Measurements from ENCODE around the gene CAV1. TPM values are rescaled to one million over a fixed set of nuclear protein-coding genes. Genes with fewer than 3 reads are reported as not detected.
"Not testable (repeated sequence)": the region's sequence is repeated elsewhere in the genome, so short reads cannot be mapped to it uniquely, and the experiment has no call there.

CAV1 gene
- total RNA-seq: 100 to 1,000 TPM; 226 to 291 TPM
- long read RNA-seq, donor 1, transcript CAV1-201 (3 exons, 2,704 nt): minor isoform, 28 of 137 reads
- long read RNA-seq, donor 1, transcript CAV1-203 (3 exons, 845 nt): minor isoform, 8 of 137 reads
- long read RNA-seq, donor 1, transcript CAV1-202 (2 exons, 2,628 nt): major isoform, 77 of 137 reads
- long read RNA-seq, donor 1, partial matches to known transcripts: 7 of 137 reads
- long read RNA-seq, donor 1, other reads (novel, unspliced or antisense): 13 of 137 reads
- long read RNA-seq, donor 2, transcript CAV1-203 (3 exons, 845 nt): minor isoform, 12 of 536 reads
- long read RNA-seq, donor 2, transcript CAV1-206 (3 exons, 1,653 nt): minor isoform, 51 of 536 reads
- long read RNA-seq, donor 2, transcript CAV1-202 (2 exons, 2,628 nt): major isoform, 287 of 536 reads
- long read RNA-seq, donor 2, transcript CAV1-201 (3 exons, 2,704 nt): minor isoform, 83 of 536 reads
- long read RNA-seq, donor 2, partial matches to known transcripts: 1 of 536 reads
- long read RNA-seq, donor 2, other reads (novel, unspliced or antisense): 101 of 536 reads

DNA sequence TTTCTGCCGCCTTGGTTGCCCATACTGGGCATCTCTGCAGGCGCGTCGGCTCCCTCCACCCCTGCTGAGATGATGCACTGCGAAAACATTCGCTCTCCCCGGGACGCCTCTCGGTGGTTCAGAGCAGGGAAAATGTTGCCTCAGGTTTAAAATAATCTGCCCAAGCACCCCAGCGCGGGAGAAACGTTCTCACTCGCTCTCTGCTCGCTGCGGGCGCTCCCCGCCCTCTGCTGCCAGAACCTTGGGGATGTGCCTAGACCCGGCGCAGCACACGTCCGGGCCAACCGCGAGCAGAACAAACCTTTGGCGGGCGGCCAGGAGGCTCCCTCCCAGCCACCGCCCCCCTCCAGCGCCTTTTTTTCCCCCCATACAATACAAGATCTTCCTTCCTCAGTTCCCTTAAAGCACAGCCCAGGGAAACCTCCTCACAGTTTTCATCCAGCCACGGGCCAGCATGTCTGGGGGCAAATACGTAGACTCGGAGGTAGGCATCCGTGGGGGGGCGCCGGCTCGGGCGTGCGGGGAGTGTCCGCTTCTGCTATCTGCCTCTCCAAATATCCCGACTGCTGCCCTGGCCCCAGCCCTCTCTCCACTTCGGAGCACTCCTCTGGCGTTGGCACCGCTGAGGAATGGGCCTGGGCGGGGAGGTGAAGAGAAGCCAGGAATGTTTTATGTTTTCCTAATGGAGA is at the start of gene CAV1:
Gene CAV1, plus strand, starts transcription at position 428 of the 689 bp plus-strand sequence. Its CDS starts 27 bp downstream, at position 455.
- DNase-seq (ENCODE audit: low spot score): peak; percentile 94
- intact Hi-C loops (cut with DNase I): loop anchor here (2.0 to 10.0 kb wide), 5 partner anchors 24 to 267 kb away; no protein-coding TSS in a partner anchor

- intact Hi-C loops (cut with DNase I): no loop called here
- DNase-seq (ENCODE audit: low spot score): no peak
Measured at GRCh38 chr7:116477625-116478024, 47.2 kb upstream of the CAV1 start.

DNA sequence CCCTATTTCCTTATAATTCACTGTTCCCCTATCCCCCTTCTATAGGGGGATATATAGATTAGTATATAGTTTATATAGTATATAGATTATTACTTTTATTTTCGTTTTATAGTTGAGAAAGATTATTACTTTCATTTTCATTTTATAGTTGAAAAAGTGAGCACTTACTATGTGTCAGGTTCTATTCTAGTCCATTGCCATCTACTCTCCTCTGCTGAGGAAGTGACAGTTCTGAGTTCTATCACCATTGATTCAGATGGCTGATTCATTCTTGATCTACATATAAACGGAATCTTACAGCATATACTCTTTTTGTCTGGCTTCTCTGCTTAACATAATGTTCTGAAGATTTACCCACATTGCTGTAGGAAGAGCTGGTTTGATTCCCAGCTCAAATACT is 46.0 kb upstream of the CAV1 start:
- no peak for DNase-seq (ENCODE audit: low spot score)
- intact Hi-C loops (cut with DNase I): no loop called here

DNA sequence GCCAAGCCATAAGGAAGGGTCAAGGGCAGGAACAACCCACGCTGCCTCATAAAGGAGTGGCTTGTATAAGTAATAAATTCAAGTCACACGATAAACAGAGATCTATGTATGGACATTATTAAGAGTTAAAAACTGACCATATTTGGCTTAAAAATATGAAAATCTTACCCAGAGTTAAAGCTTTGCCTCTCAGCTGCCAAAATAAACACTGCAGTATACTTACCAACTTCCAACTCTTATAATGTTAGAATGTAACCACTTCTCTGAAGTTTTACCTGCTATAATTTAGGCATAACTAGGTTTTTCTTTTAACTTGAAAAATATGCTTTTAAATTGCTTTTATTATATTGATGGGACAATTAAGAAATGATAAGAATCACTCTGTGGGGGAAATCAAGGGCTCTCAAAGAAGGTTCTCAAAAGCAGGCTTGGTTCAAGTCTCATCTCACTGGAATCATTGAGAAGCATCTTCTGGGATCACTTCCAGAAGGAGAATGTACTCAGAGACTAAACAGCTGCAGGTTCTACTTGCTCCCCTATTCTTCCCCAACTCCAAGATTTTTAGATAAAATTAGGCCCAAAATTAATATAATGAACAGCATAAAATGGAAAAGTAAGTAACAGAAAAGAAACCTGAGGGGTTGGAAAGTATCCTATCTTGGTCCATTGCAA is 41.4 kb upstream of the CAV1 start:
- no peak for DNase-seq (ENCODE audit: low spot score)
- intact Hi-C loops (cut with DNase I): no loop called here

DNA sequence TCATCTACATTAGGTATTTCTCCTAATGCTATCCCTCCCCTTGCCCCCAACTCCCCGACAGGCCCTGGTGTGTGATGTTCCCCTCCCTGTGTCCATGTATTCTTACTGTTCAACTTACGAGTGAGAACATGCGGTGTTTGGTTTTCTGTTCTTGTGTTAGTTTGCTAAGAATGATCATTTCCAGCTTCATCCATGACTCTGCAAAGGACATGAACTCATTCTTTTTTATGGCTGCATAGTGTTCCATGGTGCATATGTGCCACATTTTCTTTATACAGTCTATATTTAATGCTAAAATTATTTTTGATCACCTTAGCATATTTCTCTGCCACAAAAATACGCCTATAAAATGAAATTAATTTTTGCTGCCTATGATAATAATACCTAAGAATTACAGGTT is 40.4 kb upstream of the CAV1 start:
- intact Hi-C loops (cut with DNase I): not testable (repeated sequence)

DNA sequence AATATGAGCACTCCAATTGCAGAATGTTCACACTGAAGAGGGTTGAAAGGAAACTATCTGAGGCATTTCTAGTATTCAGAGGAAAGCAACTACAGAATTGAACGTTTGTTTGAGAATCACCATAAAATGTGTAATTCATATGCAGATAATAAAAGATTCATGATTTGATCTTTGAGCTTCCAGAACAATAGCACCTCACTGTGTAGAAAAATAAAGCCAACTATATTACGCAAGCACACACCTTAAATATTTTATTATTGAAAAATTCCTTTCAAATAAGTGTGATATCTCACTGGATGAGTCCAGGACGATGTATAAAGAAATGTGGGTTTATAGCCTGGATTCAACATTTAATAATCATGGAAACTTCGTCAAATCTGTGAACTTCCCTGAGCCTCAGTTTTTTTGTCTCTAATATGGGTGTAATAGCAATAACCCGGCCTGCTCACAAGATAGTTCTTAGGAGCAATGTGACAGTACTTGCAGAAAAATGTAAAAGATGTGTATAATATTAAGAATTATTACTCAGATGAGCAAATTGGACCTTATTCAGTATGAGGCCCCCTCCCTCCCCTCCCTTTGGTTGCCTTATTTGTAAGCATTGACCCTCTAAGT is 36.8 kb upstream of the CAV1 start:
- intact Hi-C loops (cut with DNase I): no loop called here
- DNase-seq (ENCODE audit: low spot score): no peak

More for the DNA sequence above, 40.4 kb upstream of the CAV1 start:
- DNase-seq (ENCODE audit: low spot score): not testable (repeated sequence)

DNA sequence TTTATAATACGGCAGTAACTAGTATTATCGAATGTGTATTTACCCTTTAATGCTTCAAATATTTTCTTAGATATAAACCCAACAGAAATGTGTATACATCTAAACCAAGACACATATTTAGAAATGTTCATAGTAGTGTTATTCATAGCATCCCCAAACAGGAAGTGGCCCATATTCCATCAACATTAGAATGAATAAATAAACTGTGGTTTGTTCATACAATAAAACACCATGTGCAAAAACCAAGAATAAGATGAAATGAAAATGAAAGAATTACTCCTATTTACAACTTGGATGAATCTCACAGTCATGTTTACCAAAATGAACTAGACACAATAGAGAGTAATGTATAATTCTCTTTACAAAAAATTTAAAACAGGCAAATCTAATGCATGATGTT is 34.5 kb upstream of the CAV1 start:
- DNase-seq (ENCODE audit: low spot score): no peak
- intact Hi-C loops (cut with DNase I): loop anchor here in 1 of 2 donors (10.0 kb wide), 1 partner anchor 46 kb away; no protein-coding TSS in a partner anchor

- intact Hi-C loops (cut with DNase I): loop anchor here in 1 of 2 donors (10.0 kb wide), 1 partner anchor 47 kb away; no protein-coding TSS in a partner anchor
- DNase-seq (ENCODE audit: low spot score): no peak
Measured at GRCh38 chr7:116491887-116492653, 32.8 kb upstream of the CAV1 start.

DNA sequence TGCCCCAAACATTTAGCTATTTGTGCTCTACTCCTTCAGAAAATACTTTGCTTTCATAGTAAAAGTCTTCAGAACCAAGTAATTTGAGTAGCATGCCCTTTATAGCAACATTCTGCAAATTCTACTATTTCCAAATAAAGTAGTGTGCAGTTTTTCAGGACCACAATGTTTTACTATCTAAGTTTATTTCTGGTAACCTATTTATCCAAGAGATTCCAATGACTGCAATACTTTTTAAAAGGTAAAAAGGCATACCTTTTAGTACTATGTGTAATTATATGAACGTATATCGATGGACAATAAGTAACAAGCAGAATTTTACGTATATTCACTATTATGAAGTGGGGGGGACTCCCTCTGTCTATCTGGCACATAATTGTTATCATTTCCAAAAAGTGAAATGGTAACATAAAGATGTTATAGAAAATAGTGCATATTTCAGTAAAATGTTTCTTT is 32.2 kb upstream of the CAV1 start:
- intact Hi-C loops (cut with DNase I): loop anchor here in 1 of 2 donors (10.0 kb wide), 1 partner anchor 48 kb away; no protein-coding TSS in a partner anchor

GRCh38 chr7:116493449-116493848 is 31.4 kb upstream of the CAV1 start:
- no peak for DNase-seq (ENCODE audit: low spot score)
- intact Hi-C loops (cut with DNase I): loop anchor here in 1 of 2 donors (10.0 kb wide), 1 partner anchor 49 kb away; no protein-coding TSS in a partner anchor

More for the DNA sequence above, 32.2 kb upstream of the CAV1 start:
- DNase-seq (ENCODE audit: low spot score): no peak

DNA sequence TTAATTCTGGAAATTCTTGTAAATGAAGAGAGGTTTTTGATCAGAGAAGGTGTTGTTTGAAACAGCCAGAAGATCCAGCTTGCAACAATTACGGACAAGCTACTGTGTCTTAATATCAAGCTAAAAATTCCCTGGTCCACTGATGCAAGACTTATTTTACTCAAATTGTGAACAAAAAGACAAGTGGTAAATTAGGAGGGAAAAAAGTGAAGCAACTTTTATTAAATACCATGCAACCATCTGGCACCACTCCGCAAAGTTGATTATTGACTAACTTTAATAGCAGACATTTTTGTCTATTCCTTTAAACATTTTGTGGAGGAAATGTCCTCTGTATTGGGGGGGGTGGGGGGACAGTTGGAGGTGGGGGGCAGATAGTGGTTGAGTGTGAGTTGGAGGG is 30.4 kb upstream of the CAV1 start:
- intact Hi-C loops (cut with DNase I): loop anchor here in 1 of 2 donors (10.0 kb wide), 1 partner anchor 50 kb away; no protein-coding TSS in a partner anchor
- DNase-seq (ENCODE audit: low spot score): no peak

DNA sequence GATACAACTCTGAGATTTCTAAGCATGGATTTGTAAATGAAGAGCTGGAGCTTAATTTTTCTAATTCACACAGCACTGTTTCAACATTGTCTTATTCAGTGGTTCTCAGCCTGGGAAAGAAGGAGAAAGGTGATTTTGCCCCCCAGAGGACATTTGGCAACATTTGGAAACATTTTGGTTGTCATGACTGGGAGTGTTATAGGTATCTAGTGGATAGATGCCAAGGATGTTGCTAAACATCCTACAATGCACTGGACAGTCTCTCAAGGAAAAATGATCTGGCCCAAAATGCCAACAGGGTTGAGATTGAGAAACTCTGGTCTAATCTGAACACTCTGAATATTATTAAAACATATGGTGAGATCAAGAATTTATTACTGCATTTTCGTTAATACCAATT is 29.1 kb upstream of the CAV1 start:
- no peak for DNase-seq (ENCODE audit: low spot score)
- intact Hi-C loops (cut with DNase I): loop anchor here in 1 of 2 donors (10.0 kb wide), 1 partner anchor 51 kb away; no protein-coding TSS in a partner anchor

- no peak for DNase-seq (ENCODE audit: low spot score)
- intact Hi-C loops (cut with DNase I): loop anchor here in 1 of 2 donors (10.0 kb wide), 1 partner anchor 52 kb away; no protein-coding TSS in a partner anchor
Measured at GRCh38 chr7:116496653-116497052, 28.2 kb upstream of the CAV1 start.

- no peak for DNase-seq (ENCODE audit: low spot score)
- intact Hi-C loops (cut with DNase I): loop anchor here in 1 of 2 donors (10.0 kb wide), 1 partner anchor 53 kb away; no protein-coding TSS in a partner anchor
Measured at GRCh38 chr7:116497708-116498107, 27.1 kb upstream of the CAV1 start.

DNA sequence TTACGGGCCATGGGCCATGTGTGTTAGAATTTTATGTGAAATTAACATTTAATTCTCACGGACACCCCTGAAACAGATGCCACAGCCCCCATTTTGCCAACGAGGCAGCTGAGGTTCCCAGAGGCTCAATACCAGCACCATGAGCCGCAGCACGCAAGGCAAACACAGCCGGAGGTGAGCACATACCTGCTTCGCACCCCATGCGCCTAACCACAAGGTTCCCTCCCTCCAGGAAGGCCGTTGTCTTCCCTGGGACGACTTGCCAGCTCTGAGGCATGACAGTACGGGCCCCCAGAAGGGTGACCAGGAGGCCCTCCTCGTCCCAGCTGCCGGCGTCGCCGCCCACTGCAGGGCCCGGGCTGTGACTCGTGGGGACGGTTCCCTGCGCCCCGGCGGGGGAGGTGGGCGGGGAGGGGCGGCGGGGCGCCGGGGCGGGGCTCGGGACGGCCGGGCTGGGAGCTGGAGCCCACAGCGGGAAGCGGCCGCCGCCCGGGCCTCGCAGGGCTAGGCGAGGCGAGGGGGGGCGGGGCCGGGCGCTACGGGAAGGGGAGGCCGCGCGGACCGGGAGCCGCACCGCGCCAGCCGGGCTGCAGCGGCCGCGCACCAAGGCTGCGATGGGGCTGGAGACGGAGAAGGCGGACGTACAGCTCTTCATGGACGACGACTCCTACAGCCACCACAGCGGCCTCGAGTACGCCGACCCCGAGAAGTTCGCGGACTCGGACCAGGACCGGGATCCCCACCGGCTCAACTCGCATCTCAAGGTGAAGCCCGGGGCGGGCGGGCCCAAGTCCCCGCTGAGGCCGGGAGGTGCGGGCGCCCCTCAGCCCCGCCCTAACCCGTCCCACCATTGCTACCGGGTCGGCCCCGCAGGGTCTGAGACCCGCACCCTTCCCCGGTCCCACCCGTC is 25.4 kb upstream of the CAV1 start, which contains the start of gene CAV2:
Gene CAV2, plus strand, starts transcription at position 571 of the 910 bp plus-strand sequence. Its CDS starts 44 bp downstream, at position 615.
- intact Hi-C loops (cut with DNase I): loop anchor here (2.0 to 10.0 kb wide), 2 partner anchors 25 to 55 kb away; partner anchors contain the start of gene CAV1 (in 1 of the 2)

GRCh38 chr7:116500078-116500853 is 24.6 kb upstream of the CAV1 start:
- peak; percentile 84 for DNase-seq (ENCODE audit: low spot score)
- intact Hi-C loops (cut with DNase I): loop anchor here in 1 of 2 donors (2.0 kb wide), 1 partner anchor 25 kb away; the partner anchor contains the start of gene CAV1

More for the DNA sequence above, 25.4 kb upstream of the CAV1 start, which contains the start of gene CAV2:
- peak; percentile 90 for DNase-seq (ENCODE audit: low spot score)
